Stimulated activated CD4-positive, alpha-beta T cell treated with anti-CD3 and anti-CD28 coated beads, Interleukin-1b, Interleukin-23, amount 100 ng/mL, for 24 hours (primary cell): ENCODE results near the gene LMBR1.
A peak's percentile ranks its signal among the peaks of the same experiment; 100 is the strongest.
"Not testable (repeated sequence)": the region's sequence is repeated elsewhere in the genome, so short reads cannot be mapped to it uniquely, and the experiment has no call there.

Source experiments
- DNase-seq, 4 experiments: peaks; one replicate each; pipeline ENCODE4 v3.0.0-alpha.2; 2020; ENCODE audit warnings: low read depth in 4 of 4, low spot score in 1 of 4

Gene LMBR1

DNA sequence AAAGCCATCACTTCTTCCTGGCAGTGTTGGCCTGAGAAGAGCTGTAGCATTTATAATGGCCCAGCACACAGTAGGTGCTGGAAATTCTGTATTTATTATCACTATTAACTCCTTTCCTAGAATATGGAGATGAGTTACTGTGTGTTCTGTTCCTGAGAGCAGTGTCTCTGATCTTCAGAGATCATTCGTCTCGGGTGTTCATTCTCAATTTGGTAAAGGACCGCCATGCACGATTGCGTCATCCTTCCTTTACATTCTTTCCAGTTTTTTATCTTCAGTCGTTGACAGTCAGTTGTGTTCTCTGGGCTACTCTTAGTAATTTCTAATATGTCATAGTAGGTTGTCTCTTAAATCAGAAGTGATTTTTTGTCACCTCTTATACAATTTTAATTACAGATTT, 233.8 kb downstream of the LMBR1 start:
- no peak for DNase-seq

DNA sequence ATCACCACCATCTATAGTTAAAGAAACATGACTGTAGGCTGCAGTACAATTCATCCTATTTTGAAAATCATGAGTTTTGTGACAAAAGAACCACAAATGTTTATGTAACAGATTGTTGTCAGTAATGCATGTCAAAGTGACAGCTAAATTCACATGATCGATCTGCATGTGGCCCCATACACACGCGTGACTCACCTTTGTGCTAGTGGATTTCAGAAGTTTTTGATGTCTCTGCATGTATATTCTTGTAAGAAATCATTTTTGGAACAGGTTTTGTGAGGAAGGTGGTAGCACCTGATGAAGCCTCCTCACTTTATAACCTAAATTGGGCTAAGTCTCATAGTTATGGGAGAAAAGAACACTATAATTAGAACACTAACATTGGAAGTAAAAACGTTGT, 235.3 kb downstream of the LMBR1 start:
- no peak for DNase-seq

DNA sequence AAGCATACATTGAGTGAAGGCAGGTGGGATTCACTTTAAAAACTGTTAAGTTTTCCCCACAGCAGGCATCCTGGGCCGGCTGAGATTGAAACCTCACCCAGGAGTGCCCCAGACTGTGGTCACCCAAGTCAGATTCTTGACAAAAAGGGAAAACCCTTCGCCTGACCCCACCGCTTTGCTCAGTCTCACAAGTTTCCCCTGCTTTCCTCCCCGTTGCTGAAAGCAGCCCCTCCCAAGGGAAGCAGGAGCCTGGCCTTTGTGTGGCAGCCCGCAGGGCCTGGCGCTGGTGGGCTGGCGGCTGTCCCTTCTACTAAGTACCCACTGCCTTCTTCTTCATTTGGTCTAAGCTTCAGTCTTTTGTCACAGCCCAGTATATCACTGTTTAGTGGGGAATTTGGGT, 236.4 kb downstream of the LMBR1 start:
- no peak for DNase-seq

DNA sequence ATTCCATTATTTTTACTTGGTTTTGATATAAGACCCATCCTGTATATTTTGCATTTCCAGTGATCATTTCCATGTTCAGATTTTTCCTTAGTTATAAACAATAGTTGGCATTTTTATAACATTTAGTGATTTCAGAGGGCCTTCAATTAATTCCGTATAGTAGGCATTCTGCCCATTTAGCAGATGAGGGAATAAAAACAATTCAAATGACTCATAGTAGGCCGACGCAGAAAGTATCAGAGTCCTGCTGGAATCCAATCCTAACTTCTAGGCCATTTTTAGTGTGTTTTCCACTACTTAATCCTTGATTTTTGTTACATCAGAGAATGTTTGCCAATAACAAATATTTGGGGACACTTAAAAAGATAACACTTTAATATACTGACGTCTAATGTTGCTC, 237.0 kb downstream of the LMBR1 start:
- no peak for DNase-seq

DNA sequence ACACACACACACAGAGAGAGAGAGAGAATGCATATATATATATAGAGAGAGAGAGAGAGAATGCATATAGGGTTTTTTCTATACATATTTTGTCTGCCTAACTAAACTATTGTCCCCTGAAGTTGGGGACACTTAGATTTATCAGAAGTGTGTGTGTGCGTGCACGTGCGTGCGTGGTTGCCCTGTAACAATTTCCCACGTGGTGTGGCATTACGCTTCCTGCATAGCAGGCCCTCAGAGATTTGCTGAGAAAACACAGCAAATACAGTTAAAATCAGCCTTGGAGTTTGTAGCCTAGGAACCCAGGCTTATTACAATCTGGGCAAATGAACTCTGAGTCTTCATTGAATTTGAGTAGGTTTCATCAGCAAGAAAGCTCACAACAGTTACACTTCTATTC, 237.7 kb downstream of the LMBR1 start:
- no peak for DNase-seq

DNA sequence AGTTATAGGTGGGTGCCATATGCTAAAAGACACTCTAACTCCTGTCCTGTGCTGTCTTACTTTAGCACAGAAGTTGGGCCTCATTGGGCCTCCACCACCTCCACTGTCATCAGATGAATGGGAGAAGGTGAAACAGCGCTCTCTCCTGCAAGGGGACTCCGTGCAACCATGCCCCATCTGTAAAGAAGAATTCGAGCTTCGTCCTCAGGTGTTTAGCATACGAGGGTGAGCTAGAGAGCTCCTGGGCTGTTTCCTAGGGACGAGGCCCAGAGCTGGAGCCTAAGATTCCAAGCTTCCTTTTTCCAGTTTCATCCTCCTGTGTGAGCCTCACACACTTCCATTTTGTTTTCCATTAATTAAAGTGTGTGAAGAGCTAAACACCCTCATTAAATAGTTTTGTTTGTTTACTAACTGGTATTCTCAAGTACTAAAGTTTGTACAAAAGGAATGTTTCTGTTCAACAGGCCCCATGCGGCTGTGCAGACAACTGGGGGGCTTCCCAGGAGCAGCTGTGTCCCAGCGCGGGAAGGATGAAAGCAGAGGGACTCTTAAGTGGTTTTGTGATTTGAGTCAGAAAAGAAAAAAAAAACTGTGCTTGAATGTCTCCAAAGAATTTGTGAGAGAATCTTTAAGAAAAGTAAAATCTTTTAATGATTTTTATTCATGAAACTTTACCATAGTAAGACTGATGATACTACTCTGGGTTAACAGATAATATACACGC, 238.3 kb downstream of the LMBR1 start:
- no peak for DNase-seq

DNA sequence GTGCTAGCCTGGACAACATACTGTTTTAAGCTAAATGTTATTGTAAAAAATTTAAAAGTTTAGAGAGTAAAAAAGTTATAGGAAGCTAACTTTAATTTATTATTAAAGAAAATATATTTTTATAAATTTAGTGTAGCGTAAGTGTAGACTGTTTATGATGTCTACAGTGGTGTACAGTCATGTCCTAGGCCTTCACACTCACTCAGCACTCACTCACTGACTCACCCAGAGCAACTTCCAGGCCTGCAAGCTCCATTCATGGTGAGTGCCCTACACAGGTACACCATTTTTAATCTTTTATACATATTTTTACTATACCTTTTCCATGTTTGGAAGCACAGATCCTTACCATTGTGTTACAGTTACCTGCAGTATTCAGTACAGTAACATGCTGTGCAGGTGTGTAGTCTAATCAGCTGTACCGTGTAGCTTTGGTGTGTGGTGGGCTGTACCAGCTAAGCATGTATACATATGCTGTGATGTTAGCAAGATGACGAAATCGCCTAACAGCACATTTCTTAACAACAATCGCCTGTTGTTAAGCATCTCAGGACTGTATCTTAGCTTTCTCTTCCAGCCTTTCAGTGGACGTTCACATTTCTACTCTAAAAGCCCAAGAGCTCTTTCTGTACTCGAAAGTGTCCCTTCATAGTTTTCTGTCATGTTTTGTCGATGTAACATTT, 240.0 kb downstream of the LMBR1 start:
- no peak for DNase-seq

DNA sequence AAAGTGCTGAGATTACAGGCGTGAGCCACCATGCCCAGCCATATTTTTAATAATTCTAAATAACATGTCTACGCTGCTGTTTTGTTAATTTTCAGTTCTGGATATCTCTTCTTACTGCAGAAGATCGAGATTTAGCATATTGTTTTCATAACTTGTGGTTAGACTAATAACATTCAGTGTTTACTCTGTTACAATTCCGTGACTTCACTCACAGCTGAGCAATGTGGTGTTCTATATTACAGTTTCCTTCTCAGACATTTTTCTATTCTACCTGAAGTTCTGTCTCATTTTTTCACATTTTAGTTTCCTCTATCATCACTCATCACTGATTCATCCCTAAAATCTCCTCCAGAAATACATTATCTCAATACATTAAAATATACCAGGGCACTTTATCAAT, 241.5 kb downstream of the LMBR1 start:
- no peak for DNase-seq

DNA sequence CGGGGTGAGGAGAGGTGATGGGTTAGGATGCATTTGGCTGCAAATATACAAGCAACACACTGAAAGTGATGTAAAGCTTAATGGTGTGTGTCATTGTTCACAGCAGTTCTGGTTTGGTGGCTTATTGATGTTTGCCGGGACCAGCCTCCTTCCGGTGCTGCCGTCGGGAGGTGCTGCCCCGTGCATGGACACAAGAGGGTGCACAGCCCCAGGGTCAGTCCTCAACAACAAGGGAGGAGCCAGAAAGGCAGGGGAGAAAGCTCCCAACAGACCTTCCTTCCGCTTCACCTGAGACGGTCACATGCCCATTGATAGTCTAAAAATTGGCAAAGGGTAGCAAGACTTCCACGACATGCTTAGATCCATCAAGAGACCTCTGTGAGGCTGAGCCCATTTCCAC, 242.9 kb downstream of the LMBR1 start:
- DNase-seq: no peak

DNA sequence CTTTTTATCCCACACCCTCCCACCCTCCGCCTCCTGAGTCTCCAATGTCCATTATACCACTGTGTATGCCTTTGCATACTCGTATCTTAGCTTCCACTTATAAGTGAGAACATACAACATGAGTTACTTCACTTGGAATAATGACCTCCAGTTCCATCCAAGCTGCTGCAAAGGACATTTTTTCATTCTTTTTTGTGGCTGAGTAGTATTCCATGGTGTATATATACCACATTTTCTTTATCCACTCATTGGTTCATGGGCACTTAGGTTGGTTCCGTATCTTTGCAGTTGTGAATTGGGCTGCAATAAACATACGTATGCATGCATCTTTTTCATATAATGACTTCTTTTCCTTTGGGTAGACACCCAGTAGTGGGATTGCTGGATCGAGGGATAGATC, 245.7 kb downstream of the LMBR1 start:
- DNase-seq: not testable (repeated sequence)

DNA sequence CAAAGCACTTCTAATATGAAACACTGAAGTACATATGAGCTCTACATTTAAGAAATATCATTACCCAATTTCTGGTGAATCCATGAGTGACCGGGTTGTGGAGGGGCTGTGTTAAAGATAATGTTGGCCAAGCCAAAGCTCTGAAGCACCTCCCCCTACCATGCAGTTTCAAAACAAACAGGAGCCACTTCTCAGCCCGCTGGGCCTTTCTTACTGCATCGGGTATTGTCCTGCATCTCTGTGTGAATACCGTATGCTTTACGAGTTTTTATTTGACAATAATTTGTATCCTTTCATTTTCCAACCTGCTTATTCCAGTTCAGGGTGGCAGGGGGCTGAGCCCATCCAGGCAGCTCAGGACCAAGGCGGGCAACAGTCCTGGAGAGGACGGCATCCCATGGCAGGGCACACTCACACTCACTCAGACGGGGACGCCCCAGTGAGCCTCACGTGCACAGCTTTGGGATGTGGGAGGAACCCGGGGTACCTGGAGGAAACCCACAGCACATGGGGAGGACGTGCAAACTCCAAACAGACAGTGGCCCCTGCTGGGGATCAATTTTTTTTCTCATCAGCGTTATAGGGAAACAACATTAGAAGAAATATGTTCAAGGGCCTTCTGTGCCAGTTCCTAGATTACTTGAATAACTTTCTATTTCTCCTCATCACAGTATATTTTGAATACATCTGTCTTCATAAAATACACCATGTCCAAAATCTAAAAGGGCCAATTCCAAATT, 250.5 kb downstream of the LMBR1 start:
- no peak for DNase-seq

DNA sequence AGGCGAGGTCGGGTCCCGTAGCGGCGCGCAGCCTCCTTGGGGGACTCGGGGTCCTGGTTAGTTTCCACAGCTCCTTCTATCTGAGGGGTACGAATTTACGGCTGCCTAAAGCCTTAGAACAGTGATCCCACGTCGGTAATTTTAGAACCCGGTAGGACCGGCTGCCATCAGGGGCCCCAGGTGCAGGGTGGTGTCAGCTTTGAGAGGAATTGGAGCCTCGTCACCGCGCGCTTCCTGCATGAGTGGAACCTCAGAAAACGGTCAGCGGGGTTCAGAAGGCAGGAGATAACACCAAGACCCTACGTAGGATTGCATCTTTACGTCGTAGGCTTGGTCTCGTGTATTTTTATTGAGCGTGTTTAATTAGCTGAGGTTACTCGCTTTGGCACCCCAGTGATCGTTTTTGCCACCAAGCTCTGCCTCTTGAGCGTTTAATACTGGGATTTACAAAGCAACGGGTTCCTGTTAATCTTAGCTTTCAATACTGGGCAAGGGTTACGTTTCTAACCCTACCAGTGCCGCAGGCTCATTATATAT, 252.0 kb downstream of the LMBR1 start:
- peak in 2 of 4 experiments; percentile 41 to 54 for DNase-seq

DNA sequence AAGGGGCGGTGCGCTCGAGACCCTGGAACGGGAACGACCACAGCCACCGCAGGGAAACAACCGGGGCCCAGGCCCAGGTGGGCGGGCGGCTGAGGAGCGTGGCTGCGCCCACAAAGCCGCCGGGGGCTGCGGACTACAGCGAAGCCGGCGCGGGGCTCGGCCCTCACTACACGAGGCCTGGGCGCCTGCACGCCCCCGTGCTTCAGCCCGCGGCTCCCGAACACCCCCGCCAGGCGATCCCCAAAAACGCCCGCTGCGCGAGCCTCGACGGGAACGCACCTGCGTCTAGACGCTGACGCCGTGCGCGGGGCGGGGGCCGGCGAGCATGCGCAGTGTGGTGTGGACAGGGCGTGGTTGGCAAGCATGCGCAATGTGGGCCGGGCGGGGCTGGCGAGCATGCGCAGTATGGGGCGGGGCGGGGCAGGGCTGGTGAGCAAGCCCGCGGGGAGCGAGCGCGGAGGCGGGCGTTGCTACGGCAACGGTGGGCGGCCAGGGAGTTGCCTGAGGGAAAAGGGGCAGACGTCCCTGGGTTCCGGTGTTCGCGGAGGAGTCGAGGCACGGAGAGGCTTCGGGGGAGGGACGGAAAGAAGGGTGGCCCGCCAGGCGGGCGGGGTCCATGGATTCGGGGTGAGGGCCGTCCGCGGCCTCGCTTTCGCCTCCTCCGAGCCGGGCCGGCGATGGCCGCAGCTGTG, 252.6 kb downstream of the LMBR1 start, which contains the start of gene RNF32:
TSS of gene RNF32 (plus strand) at position 518 of the 692 bp plus-strand sequence. CDS start 3,104 bp downstream, outside the sequence.
- DNase-seq: peak; percentile 93 to 100 (median 99)

DNA sequence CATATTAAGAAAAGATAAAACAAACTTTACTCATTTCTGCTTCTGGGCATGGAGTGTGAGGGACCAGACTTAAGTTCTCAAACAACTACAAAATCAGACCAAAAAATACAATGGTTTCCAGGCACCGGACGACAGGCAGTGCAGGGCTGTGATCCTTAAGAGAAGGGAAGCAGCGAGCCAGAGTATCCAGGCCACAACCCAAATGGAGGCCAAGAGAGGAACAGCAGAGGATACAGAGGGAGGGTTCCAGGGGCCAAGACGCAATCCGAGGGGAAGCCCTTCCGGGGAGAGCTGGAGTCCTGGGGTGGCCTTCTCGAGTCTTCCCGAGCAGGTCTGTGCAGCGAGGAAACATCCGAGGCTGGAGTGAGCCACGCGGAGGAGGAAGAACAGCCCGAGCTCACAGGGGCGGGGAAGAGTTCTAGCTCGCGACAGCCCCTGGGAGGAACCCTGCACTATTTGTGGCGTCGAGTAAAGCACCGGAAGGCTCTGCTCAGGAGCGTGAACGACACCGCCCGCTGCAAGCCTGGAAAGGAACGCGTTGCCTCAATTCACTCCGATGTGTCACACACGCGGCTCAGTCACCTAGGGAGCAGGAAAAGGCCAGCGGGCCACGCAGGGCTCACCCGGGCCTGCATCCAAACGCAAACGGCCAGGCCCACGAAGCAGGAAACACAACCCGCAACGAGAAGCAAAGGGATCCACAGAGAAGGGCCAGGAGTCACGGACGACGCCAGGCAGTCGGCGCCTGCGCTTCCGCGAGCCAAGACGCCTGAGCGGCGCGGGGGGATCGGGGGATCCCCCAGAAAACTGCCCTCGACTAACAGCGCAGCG, 253.3 kb downstream of the LMBR1 start:
- no peak for DNase-seq

DNA sequence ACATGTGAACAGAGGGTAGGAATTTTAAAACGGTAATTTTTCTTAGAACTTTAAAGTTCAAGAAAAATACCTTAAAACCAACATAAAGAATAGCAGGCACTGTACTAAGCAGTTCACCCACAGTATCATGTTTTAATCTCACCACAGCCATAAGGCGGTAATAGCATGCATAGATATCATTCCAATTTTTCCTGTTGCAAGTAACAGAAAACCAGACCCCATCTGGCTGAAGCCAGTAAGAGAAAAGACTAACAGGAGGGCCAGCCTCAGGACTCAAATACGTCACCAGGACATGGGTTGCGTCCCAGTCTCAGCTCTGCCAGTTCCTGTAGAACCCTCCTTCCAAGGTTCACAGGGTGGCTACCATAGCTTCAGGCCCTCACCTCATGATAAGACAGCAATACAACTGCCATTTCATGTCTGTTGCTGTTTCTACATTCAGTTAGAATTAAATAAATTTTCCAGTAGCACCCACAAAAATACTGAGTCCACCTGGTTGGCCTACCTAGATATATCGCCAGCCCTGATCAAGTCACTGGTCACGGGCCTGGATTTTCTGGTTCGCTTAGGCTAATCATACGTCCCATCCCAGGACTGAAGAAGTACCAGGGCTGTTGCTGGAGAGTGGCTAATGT, 254.4 kb downstream of the LMBR1 start:
- no peak for DNase-seq

DNA sequence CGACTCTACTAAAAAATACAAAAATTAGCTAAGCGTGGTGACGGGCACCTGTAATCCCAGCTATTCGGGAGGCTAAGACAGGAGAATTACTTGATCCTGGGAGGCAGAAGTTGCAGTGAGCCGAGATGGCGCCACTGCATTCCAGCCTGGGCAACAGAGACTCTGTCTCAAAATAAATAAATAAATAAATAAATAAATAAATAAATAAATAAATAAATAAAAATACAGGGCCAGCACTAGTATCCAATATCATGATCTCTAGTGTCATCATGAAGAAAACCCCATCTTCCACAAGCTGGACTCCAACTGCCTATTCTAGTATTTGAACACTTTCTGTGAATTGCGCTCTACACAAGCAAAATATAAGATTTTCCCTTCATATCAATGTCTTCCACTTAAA, 255.9 kb downstream of the LMBR1 start:
- DNase-seq: not testable (repeated sequence)

DNA sequence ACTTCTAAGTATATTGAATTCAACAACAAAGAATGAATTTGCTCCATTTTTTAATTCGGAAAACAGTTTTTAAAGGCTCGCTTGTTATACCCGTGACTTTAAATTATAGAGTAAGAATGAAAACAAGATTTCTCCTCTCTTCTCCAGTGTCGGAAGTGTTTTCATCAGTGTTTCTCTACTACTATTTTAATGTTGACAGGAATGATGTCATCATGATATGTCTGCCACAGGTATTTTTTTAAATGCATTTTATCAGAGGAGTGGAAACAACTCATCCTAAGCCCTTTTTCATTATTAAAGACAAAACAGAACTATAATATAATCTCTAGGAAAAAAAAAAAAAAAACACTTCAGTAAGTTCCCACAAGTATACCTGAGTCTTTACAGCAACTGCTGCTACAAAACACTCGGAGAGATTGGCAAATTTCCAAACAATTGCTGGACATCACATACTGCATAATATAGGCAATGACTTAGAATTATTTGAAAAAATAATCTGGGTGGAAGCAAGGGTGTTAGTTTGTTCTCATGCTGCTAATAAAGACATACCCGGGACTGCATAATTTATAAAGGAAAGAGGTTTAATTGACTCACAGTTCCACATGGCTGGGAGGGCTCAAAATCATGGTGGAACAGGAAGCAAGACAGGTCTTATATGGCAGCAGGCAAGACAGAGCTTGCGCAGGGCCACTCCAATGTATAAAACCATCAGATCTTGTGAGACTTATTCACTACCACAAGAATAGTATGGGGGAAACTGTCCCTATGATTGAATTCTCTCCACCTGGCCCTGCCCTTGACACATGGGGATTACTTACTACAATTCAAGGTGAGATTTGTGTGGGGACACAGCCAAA, 257.2 kb downstream of the LMBR1 start:
- DNase-seq: no peak

DNA sequence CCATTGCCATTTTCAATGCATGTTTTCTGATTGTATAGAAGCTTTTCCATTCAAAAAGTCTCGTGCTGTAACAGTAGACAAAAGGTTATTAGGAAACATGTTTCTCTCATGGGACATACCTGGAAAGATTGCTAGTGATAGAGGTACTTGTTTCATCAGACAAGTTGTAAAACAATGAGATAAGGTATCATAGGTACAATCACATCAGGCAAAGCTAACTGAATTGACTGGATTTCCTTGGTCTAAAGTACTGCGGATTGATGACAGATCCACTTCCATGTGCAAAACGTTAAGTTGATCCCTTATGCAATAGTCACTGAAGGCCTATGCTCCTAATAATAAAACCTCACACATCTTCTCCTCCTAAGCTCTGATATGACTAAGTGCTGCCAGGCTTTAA, 258.9 kb downstream of the LMBR1 start:
- DNase-seq: no peak

DNA sequence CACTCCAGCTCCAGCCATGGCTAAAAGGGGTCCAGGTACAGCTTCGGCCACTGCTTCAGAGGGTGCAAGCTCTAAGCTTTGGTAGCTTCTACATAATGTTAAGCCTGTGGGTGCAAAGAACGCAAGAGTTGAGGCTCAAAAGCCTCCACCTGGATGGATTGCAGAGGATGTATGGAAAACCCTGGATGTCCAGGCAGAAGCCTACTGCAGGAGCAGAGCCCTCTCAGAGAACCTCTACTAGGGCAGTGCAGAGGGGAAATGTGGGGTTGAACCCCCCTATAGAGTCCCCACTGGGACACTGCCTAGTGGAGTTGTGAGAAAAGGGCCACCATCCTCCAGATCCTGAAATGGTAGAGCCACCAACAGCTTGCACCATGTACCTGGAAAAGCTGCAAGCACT, 263.1 kb downstream of the LMBR1 start:
- DNase-seq: no peak
